DMS114 treated with DMSO at 0.1 percent for 48 hours (cell line): ENCODE measurements around the gene GFPT2.

Experiments used
- DNase-seq: peaks from one replicate; lab custom pipeline; 2025; ENCODE audit not compliant: unreplicated experiment; lab: John Stamatoyannopoulos, UW

The GFPT2 gene

DNA sequence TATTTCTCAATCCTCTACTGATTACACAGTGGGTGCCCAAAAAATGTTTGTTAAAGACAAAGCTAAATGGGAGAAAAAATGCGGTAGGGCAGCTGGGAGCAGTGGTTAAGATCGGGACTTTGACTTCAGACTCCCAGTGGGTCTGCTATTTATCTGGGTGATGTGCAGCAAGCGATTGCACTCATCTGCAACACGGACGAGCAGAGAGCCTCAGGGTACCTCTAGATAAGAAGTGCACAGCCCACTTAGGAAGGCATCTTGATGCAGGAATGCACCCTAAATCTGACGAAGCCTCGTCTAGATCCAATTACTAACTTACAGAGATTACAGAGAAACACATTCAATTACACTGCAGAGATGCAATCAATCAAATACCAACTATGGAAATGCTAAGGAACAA lies 65.3 kb downstream of the GFPT2 start:
- DNase-seq = no peak

DNA sequence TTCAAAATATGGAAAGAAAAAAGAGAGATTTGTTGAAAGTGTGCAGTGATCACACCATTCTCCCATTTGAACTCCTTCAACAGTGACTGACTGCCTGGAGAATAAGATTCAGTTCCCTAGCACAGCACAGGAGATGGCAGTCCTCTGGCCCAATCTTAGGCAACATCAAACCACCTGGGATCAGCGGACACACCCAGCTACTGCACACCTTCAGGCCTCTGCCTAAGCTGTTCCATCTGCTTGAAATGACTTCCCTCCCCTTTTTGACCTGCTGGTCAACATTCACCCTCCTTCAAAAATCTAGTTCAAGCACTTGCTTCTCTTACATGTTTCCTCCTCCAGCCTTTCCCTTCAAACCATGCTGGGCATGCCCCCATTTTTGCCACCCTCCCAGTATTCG lies 65.7 kb downstream of the GFPT2 start:
- DNase-seq = no peak

DNA sequence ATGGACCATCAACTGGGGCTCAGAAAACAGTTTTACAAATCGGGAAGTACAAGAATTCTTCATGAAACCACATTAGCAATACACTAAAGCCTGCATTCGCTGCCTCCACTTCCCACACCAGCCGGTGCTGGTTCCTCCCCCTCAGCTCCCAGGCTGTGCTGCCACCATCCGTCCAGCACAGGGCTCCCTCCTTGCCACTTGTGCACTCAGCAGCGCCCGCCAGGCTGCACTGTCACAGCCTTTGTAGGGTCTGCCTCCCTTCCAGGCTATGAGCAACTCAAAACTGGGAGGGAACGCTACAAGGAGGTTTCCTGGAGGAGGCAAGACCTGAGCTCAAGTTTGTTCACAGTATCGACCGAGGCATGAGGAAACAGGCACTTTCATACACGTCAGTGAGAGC lies 69.0 kb downstream of the GFPT2 start:
- DNase-seq = no peak

GRCh38 chr5:180283026-180283615 lies 70.0 kb downstream of the GFPT2 start:
- no peak for DNase-seq

- DNase-seq = no peak
Observed at GRCh38 chr5:180282281-180282680, 70.9 kb downstream of the GFPT2 start.

DNA sequence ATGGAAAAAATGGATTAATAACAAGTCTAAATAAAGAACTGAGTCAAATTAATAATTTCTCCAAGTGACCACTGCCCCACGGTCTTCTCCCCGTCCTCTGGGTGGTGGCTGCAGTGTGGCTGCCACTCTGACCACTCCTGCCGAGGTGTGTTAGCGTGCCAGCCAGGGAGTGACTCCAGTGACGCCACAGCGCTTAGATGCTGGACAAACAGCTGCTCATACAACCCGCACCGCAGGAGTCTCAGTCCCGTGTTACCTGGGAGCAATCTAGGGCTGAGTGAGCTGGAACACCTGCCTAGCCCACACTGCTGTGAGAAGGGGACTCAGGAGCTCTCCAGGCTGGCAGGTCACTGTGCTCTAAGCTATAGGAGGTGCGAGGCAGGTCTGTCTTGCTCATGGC lies 71.4 kb downstream of the GFPT2 start:
- no peak for DNase-seq

GRCh38 chr5:180274695-180275094 lies 78.4 kb downstream of the GFPT2 start:
- DNase-seq = no peak

DNA sequence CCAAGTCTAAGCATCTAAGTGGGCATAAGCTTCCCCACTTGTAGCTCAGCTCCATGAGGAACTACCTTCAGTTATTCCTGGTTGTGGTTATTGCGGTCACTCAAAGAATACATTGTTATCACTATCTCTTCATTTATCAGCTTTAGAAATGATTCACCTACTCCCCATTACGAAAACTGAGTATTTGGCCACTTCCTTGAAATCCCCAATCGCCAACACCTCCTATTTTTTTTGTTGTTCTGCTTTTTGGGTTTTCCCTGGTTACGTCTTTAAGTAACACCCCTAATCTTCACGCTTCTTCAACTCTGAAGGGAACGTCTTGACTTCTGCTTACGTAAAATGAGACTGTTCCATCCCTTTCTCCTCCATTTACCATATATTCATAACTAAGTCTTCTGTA lies 81.9 kb downstream of the GFPT2 start:
- no peak for DNase-seq

DNA sequence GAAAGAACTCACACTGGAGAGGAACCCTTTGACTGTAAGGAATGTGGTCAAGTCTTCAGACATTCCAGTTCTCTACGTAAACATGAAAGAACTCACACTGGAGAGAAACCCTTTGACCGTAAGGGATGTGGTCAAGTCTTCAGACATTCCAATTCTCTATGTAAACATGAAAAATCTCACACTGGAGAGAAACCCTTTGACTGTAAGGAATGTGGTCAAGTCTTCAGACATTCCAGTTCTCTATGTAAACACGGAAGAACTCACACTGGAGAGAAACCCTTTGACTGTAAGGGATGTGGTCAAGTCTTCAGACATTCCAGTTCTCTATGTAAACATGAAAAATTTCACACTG lies 93.9 kb downstream of the GFPT2 start:
- no peak for DNase-seq

DNA sequence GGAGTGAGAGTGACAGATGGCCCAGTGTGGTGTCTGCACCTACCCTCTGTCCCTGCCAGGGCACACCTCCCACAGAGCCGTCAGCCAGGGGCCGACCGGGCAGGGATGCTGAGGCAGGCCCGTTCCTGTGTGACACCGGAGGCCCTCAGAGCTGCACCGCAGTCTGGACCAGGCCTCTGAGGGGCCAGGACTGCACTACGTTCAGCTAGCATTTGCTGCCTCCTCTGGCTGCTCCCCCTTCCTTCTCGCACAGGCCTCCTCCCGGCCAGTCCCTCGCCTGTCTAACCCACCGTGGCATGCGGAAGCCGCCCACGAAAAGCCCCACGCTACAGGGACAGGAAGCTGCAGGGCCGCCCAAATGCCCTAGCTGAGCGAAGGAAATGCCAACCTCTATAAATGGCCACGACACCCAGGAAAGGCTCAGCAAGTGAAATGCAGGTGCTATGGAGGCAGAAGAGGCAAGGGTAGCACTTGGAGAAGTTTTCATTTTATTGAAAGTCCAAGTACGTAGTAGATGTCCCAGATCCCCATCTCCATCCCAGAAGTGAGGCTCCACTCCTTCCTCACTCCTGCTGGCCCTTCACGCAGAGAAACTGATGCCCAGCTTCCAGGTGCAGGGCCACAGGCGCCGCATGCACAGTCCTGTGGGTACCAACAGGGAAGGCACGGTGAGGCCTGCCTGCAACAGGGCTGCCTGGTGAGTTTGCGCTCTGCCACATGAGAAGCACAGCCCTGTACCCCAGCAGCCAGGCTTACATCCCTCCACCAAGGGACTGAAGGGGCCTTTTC lies 99.9 kb downstream of the GFPT2 start:
- no peak for DNase-seq

DNA sequence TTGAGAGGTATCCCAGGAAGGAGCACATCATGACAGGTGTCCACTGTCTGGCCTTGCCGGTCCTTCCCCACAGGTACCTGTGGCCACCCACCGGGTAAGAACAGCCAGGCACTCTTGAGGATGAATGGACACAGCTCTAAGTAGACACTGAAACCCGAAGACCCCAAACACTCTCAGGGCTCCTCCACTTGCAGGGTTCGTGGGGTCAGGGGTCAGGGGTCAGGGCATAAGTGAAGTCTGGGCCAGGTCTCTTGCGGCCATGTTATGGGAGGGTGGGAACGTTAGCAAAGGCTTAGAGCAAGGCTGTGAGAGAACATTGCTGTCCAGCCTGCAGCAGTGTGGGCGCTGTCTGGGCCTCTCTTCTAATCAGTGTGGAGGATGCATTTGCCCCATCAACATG lies 101.2 kb downstream of the GFPT2 start:
- DNase-seq = no peak

DNA sequence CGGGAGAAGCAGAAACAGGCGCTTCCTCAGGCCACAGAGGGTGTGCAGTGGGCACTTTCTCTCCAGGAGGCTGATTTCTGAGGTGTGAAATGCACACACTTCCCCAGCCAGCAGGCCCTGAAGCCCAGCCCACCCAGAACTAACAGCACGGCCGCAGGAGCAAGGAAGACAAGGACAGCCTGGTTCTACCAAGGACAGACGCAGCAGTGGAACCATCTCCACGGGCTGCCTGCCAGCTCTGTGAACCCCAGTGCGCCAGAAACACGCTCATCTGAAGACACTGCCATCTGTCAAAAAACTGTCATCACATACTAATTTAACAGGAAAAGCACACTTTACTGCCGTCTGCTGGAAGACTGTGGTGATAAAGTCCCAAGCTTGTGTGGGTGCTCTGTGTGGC lies 102.0 kb downstream of the GFPT2 start:
- no peak for DNase-seq
